HepG2 (cell line): ENCODE measurements around the gene CDKN3. TPM values are rescaled to one million over a fixed set of nuclear protein-coding genes. Genes with fewer than 3 reads are reported as not detected.

Experiments used
- ARID2 ChIP-seq: sonication (generic); formaldehyde crosslinking; IDR thresholded peaks from 2 replicates; pipeline ENCODE4 v1.8.1; 2022; ENCODE audit warnings: mild to moderate bottlenecking, missing genetic modification reagents, borderline replicate concordance
- ATF7-NPFF ChIP-seq: sonication (generic); formaldehyde crosslinking; IDR thresholded peaks from 2 replicates; pipeline ENCODE4 v1.8.1; 2023; ENCODE audit warnings: mild to moderate bottlenecking, low read depth, missing genetic modification reagents, moderate library complexity
- CHD2 ChIP-seq: IDR thresholded peaks from 2 replicates; pipeline ENCODE4 v1.6.1; 2011; ENCODE audit warnings: low read depth, low read length, improper control_type of control experiment
- CREB1 ChIP-seq, 2 experiments: fragments of 450-650 bp in 1 of 2; IDR thresholded peaks; 2 replicates each; pipeline ENCODE4 v1.6.1; 2016 to 2017; ENCODE audit warnings: control low read depth in 1 of 2, mild to moderate bottlenecking in 1 of 2, missing compliant biosample characterization in 1 of 2, missing genetic modification characterization in 1 of 2
- ELF3 ChIP-seq: IDR thresholded peaks from 2 replicates; pipeline ENCODE4 v1.6.1; 2016; ENCODE audit warnings: missing genetic modification reagents, missing compliant biosample characterization
- FOXA3 ChIP-seq: IDR thresholded peaks from 2 replicates; pipeline ENCODE4 v1.6.1; 2016; ENCODE audit warnings: missing genetic modification reagents, missing compliant biosample characterization
- HDAC2 ChIP-seq: sonication (generic); formaldehyde crosslinking; IDR thresholded peaks from 2 replicates; pipeline ENCODE4 v1.4.0; 2020; ENCODE audit warnings: missing genetic modification reagents
- KLF12 ChIP-seq: sonication (generic); formaldehyde crosslinking; IDR thresholded peaks from 2 replicates; pipeline ENCODE4 v1.4.0; 2020; ENCODE audit warnings: missing genetic modification reagents, borderline replicate concordance
- MIER3 ChIP-seq: IDR thresholded peaks from 2 replicates; pipeline ENCODE4 v1.6.1; 2016; ENCODE audit warnings: missing compliant biosample characterization, borderline replicate concordance
- NKX3-1 ChIP-seq: sonication (generic); formaldehyde crosslinking; IDR thresholded peaks from 2 replicates; pipeline ENCODE4 v1.5.0; 2020; ENCODE audit warnings: missing genetic modification reagents
- RBAK ChIP-seq: sonication (generic); formaldehyde crosslinking; IDR thresholded peaks from 2 replicates; pipeline ENCODE4 v1.5.1; 2020; ENCODE audit warnings: mild to moderate bottlenecking, missing genetic modification reagents
- SMC3 ChIP-seq: IDR thresholded peaks from 2 replicates; pipeline ENCODE4 v1.6.1; 2011; ENCODE audit warnings: low read length, improper control_type of control experiment
- TCF7 ChIP-seq: sonication (generic); IDR thresholded peaks from 2 replicates; pipeline ENCODE4 v1.6.1; 2016; ENCODE audit warnings: antibody characterized with exemption, low read depth
- polyA plus RNA-seq, 8 experiments: library from polyadenylated mRNA; depleted of rRNA in 3 of 8; stranded (reverse) in 7 of 8; unstranded in 1 of 8; fragments of >200 nt; fragmentation: Illumina TruSeq in 4 of 8; extraction: Trizol in 4 of 8; gene quantifications; 2 replicates each; pipeline versions ENCODE4 v1.2.1 to v1.2.3, GENCODE V29; 2011 to 2016; ENCODE audit warnings: low read depth in 4 of 8, missing spikeins in 1 of 8, mixed read lengths in 1 of 8; ENCODE audit not compliant: insufficient read depth in 1 of 8
- total RNA-seq, 5 experiments: library from RNA; depleted of rRNA; stranded (reverse); fragments of >200 nt; fragmentation: Illumina TruSeq; extraction: Trizol; gene quantifications; 2 replicates each; pipeline ENCODE4 v1.2.3, GENCODE V29; 2016; ENCODE audit warnings: low read depth in 1 of 5
- TF ChIP-seq, protein P1 (sequence below): sonication (generic); formaldehyde crosslinking; IDR thresholded peaks from 2 replicates; pipeline ENCODE4 v1.4.0; 2020; ENCODE audit warnings: missing genetic modification reagents
- TF ChIP-seq, protein P2 (sequence below): sonication (generic); formaldehyde crosslinking; conservative IDR thresholded peaks from 2 replicates; pipeline ENCODE4 v1.4.0; 2020; ENCODE audit warnings: missing genetic modification reagents
- TF ChIP-seq, protein P3 (sequence below): sonication (generic); formaldehyde crosslinking; IDR thresholded peaks from 2 replicates; pipeline ENCODE4 v1.4.0; 2020; ENCODE audit warnings: missing genetic modification reagents
- TF ChIP-seq, protein P4 (sequence below): IDR thresholded peaks from 2 replicates; pipeline ENCODE4 v1.6.1; 2016
- TF ChIP-seq, protein P5 (sequence below): sonication (generic); formaldehyde crosslinking; IDR thresholded peaks from 2 replicates; pipeline ENCODE4 v1.4.0; 2020; ENCODE audit warnings: missing genetic modification reagents, borderline replicate concordance
- TF ChIP-seq, protein P6 (sequence below): sonication (generic); formaldehyde crosslinking; IDR thresholded peaks from 2 replicates; pipeline ENCODE4 v1.4.0; 2020; ENCODE audit warnings: mild to moderate bottlenecking, missing genetic modification reagents

CDKN3 gene
- total and polyA plus RNA-seq, 2 of the 13 experiments (the other 11 are each of a cell fraction or from before 2014, with no cell fraction given) = 63.0 to 88.9 TPM

DNA sequence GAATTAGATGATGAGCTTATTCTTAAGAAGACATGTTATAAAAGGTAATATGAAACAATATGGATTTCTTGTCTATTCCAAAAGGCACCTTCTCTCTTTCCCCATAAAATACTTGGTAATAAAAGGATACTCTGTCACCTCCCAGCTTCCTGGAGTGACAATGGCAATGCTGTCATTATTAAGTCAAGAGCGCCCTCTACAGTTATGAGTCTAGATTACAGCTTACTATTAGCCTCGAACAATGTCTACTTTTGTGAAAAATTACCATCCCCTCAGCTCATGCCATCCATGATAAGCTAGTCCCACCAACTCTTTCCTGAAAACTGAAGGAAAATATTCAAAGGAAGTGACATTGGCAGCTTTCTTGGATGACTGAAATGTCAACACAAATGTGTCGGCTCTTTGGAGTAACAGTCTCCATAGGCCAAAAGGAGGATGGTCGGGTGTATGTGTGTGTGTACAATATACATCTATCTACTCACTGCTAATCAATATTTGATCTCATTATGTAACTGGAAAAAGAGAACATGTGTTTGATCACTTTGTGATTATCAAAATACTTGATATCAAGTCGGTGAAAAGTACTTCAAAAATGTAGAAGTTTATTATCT lies 48.7 kb upstream of the CDKN3 start (continued):
- TF ChIP-seq ELF3 (CRISPR knock-in tag) = peak; percentile 65
- TF ChIP-seq ARID2 (CRISPR knock-in tag) = no peak
- no peak for TF ChIP-seq MIER3 (CRISPR knock-in tag)
- TF ChIP-seq, protein P1, sequence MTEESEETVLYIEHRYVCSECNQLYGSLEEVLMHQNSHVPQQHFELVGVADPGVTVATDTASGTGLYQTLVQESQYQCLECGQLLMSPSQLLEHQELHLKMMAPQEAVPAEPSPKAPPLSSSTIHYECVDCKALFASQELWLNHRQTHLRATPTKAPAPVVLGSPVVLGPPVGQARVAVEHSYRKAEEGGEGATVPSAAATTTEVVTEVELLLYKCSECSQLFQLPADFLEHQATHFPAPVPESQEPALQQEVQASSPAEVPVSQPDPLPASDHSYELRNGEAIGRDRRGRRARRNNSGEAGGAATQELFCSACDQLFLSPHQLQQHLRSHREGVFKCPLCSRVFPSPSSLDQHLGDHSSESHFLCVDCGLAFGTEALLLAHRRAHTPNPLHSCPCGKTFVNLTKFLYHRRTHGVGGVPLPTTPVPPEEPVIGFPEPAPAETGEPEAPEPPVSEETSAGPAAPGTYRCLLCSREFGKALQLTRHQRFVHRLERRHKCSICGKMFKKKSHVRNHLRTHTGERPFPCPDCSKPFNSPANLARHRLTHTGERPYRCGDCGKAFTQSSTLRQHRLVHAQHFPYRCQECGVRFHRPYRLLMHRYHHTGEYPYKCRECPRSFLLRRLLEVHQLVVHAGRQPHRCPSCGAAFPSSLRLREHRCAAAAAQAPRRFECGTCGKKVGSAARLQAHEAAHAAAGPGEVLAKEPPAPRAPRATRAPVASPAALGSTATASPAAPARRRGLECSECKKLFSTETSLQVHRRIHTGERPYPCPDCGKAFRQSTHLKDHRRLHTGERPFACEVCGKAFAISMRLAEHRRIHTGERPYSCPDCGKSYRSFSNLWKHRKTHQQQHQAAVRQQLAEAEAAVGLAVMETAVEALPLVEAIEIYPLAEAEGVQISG (CRISPR knock-in tag) = no peak
- TF ChIP-seq SMC3 = peak; percentile 92
- TF ChIP-seq FOXA3 = 0 out of 2 replicates have a peak, but pooled peaks have one; percentile 13
- no peak for TF ChIP-seq CHD2
- TF ChIP-seq, protein P2, sequence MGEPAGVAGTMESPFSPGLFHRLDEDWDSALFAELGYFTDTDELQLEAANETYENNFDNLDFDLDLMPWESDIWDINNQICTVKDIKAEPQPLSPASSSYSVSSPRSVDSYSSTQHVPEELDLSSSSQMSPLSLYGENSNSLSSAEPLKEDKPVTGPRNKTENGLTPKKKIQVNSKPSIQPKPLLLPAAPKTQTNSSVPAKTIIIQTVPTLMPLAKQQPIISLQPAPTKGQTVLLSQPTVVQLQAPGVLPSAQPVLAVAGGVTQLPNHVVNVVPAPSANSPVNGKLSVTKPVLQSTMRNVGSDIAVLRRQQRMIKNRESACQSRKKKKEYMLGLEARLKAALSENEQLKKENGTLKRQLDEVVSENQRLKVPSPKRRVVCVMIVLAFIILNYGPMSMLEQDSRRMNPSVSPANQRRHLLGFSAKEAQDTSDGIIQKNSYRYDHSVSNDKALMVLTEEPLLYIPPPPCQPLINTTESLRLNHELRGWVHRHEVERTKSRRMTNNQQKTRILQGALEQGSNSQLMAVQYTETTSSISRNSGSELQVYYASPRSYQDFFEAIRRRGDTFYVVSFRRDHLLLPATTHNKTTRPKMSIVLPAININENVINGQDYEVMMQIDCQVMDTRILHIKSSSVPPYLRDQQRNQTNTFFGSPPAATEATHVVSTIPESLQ = no peak
- TF ChIP-seq, protein P3, sequence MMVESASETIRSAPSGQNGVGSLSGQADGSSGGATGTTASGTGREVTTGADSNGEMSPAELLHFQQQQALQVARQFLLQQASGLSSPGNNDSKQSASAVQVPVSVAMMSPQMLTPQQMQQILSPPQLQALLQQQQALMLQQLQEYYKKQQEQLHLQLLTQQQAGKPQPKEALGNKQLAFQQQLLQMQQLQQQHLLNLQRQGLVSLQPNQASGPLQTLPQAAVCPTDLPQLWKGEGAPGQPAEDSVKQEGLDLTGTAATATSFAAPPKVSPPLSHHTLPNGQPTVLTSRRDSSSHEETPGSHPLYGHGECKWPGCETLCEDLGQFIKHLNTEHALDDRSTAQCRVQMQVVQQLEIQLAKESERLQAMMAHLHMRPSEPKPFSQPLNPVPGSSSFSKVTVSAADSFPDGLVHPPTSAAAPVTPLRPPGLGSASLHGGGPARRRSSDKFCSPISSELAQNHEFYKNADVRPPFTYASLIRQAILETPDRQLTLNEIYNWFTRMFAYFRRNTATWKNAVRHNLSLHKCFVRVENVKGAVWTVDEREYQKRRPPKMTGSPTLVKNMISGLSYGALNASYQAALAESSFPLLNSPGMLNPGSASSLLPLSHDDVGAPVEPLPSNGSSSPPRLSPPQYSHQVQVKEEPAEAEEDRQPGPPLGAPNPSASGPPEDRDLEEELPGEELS (CRISPR knock-in tag) = no peak
- TF ChIP-seq, protein P4, sequence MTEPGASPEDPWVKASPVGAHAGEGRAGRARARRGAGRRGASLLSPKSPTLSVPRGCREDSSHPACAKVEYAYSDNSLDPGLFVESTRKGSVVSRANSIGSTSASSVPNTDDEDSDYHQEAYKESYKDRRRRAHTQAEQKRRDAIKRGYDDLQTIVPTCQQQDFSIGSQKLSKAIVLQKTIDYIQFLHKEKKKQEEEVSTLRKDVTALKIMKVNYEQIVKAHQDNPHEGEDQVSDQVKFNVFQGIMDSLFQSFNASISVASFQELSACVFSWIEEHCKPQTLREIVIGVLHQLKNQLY (CRISPR knock-in tag) = no peak
- TF ChIP-seq TCF7 = no peak
- TF ChIP-seq KLF12 (CRISPR knock-in tag) = no peak
- no peak for TF ChIP-seq HDAC2 (CRISPR knock-in tag)
- no peak for TF ChIP-seq ATF7-NPFF (CRISPR knock-in tag)
- TF ChIP-seq NKX3-1 (CRISPR knock-in tag) = no peak
- TF ChIP-seq RBAK (CRISPR knock-in tag) = no peak
- TF ChIP-seq, protein P5, sequence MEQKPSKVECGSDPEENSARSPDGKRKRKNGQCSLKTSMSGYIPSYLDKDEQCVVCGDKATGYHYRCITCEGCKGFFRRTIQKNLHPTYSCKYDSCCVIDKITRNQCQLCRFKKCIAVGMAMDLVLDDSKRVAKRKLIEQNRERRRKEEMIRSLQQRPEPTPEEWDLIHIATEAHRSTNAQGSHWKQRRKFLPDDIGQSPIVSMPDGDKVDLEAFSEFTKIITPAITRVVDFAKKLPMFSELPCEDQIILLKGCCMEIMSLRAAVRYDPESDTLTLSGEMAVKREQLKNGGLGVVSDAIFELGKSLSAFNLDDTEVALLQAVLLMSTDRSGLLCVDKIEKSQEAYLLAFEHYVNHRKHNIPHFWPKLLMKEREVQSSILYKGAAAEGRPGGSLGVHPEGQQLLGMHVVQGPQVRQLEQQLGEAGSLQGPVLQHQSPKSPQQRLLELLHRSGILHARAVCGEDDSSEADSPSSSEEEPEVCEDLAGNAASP (CRISPR knock-in tag) = no peak
- TF ChIP-seq, protein P6, sequence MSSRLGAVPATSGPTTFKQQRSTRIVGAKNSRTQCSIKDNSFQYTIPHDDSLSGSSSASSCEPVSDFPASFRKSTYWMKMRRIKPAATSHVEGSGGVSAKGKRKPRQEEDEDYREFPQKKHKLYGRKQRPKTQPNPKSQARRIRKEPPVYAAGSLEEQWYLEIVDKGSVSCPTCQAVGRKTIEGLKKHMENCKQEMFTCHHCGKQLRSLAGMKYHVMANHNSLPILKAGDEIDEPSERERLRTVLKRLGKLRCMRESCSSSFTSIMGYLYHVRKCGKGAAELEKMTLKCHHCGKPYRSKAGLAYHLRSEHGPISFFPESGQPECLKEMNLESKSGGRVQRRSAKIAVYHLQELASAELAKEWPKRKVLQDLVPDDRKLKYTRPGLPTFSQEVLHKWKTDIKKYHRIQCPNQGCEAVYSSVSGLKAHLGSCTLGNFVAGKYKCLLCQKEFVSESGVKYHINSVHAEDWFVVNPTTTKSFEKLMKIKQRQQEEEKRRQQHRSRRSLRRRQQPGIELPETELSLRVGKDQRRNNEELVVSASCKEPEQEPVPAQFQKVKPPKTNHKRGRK (CRISPR knock-in tag) = no peak
- TF ChIP-seq CREB1 (IDR thresholded peaks at IDR 0.05) = no peak
- no peak for TF ChIP-seq CREB1 (CRISPR knock-in tag; IDR thresholded peaks at IDR 0.05)
